IMR-90 (cell line): ENCODE measurements around the gene TMEM35B. TPM values are rescaled to one million over a fixed set of nuclear protein-coding genes. Genes with fewer than 3 reads are reported as not detected.
"Not testable (repeated sequence)": the region's sequence is repeated elsewhere in the genome, so short reads cannot be mapped to it uniquely, and the experiment has no call there.

Experiments
- ATAC-seq: fragments of 200-7000 bp; cut with Tn5 transposase; 2 replicates; pipeline ENCODE4 v1.9.1; 2020; ENCODE audit warnings: low read depth, mild to moderate bottlenecking, moderate library complexity
- BruUV-seq: library from RNA; stranded (reverse); fragments of 400-500 nt; replicated peaks from 2 replicates; lab custom pipeline; 2021; lab: Mats Ljungman, UMichigan
- CTCF ChIA-PET: fragments of 300-600 bp; formaldehyde crosslinking; extraction: SDS; loops from one replicate; lab custom pipeline; 2021; ENCODE audit warnings: antibody characterized with exemption; lab: Yijun Ruan, JAX
- POLR2A ChIA-PET: fragments of 300-600 bp; sonication (Branson Sonifier 250); formaldehyde crosslinking; loops from one replicate; lab custom pipeline; 2022; ENCODE audit warnings: antibody characterized with exemption; ENCODE audit not compliant: unreplicated experiment; lab: Charles Lee
- DNase-seq: peaks from one replicate; pipeline ENCODE4 v3.0.0; 2013
- H2AFZ ChIP-seq: replicated peaks from 2 replicates; pipeline ENCODE3; 2013; ENCODE audit warnings: low read length, mild to moderate bottlenecking; ENCODE audit not compliant: poor library complexity
- H2AK5ac ChIP-seq: 2 replicates; pipeline ENCODE4 v1.6.1; 2013; ENCODE audit warnings: low read depth, low read length, inconsistent platforms
- H2AK9ac ChIP-seq: replicated peaks from 2 replicates; pipeline ENCODE3; 2013; ENCODE audit warnings: mild to moderate bottlenecking, low read depth, low read length, moderate library complexity; ENCODE audit not compliant: poor library complexity
- H2BK120ac ChIP-seq: 2 replicates; pipeline ENCODE4 v1.6.1; 2013; ENCODE audit warnings: low read depth, low read length, inconsistent platforms
- H2BK15ac ChIP-seq: 3 replicates; pipeline ENCODE4 v1.6.1; 2013; ENCODE audit warnings: low read depth, low read length, inconsistent platforms
- H2BK20ac ChIP-seq: 2 replicates; pipeline ENCODE4 v1.6.1; 2013; ENCODE audit warnings: low read depth, mild to moderate bottlenecking, inconsistent platforms, low read length, moderate library complexity
- H2BK5ac ChIP-seq: 2 replicates; pipeline ENCODE4 v1.6.1; 2013; ENCODE audit warnings: mild to moderate bottlenecking, low read depth, low read length, inconsistent platforms; ENCODE audit not compliant: poor library complexity, severe bottlenecking
- H3K14ac ChIP-seq: replicated peaks from 2 replicates; pipeline ENCODE4 v1.6.1; 2013; ENCODE audit warnings: low read depth, low read length, inconsistent platforms
- H3K18ac ChIP-seq: 2 replicates; pipeline ENCODE4 v1.6.1; 2013; ENCODE audit warnings: low read depth, low read length, control low read depth
- H3K23ac ChIP-seq: 2 replicates; pipeline ENCODE4 v1.6.1; 2013; ENCODE audit warnings: low read depth, low read length, inconsistent platforms
- H3K27ac ChIP-seq: 2 replicates; pipeline ENCODE4 v1.5.1; 2013; ENCODE audit warnings: mild to moderate bottlenecking, control low read depth, low read length; ENCODE audit not compliant: insufficient read depth
- H3K27me3 ChIP-seq: 2 replicates; pipeline ENCODE4 v1.6.1; 2013; ENCODE audit warnings: low read length; ENCODE audit not compliant: control insufficient read depth, insufficient read depth
- H3K36me3 ChIP-seq: 2 replicates; pipeline ENCODE4 v1.6.1; 2013; ENCODE audit warnings: low read length, mixed read lengths; ENCODE audit not compliant: control insufficient read depth, insufficient read depth
- H3K4ac ChIP-seq: 2 replicates; pipeline ENCODE4 v1.6.1; 2013; ENCODE audit warnings: low read depth, low read length, inconsistent platforms
- H3K4me1 ChIP-seq: 2 replicates; pipeline ENCODE4 v1.6.1; 2013; ENCODE audit warnings: low read length, mixed read lengths; ENCODE audit not compliant: control insufficient read depth, insufficient read depth
- H3K4me2 ChIP-seq: 2 replicates; pipeline ENCODE4 v1.6.1; 2013; ENCODE audit warnings: low read depth, mild to moderate bottlenecking, control low read depth, low read length, moderate library complexity
- H3K4me3 ChIP-seq: 2 replicates; pipeline ENCODE4 v1.5.1; 2013; ENCODE audit warnings: low read depth, mild to moderate bottlenecking, control low read depth, low read length, moderate library complexity; ENCODE audit not compliant: insufficient read depth
- H3K56ac ChIP-seq: 2 replicates; pipeline ENCODE4 v1.6.1; 2013; ENCODE audit warnings: low read length, inconsistent platforms; ENCODE audit not compliant: insufficient read depth; ENCODE audit errors: extremely low read depth
- H3K79me1 ChIP-seq, 2 experiments: 2 replicates each; pipeline ENCODE4 v1.6.1; 2013; ENCODE audit warnings: low read length in 2 of 2, inconsistent platforms in 1 of 2, low read depth in 1 of 2
- H3K9ac ChIP-seq: 2 replicates; pipeline ENCODE4 v1.6.1; 2013; ENCODE audit warnings: low read depth, low read length, control low read depth
- H3K9me1 ChIP-seq: 2 replicates; pipeline ENCODE4 v1.6.1; 2013; ENCODE audit warnings: low read length, inconsistent platforms; ENCODE audit not compliant: insufficient read depth
- H3K9me3 ChIP-seq: 2 replicates; pipeline ENCODE4 v1.6.1; 2013; ENCODE audit warnings: low read length; ENCODE audit not compliant: control insufficient read depth, insufficient read depth
- H4K20me1 ChIP-seq: 2 replicates; pipeline ENCODE4 v1.6.1; 2013; ENCODE audit warnings: low read length, inconsistent platforms; ENCODE audit not compliant: insufficient read depth
- H4K5ac ChIP-seq: 2 replicates; pipeline ENCODE4 v1.6.1; 2013; ENCODE audit warnings: mild to moderate bottlenecking, low read depth, low read length, control low read depth
- H4K8ac ChIP-seq, 2 experiments: 2 replicates each; pipeline ENCODE4 v1.6.1; 2013; ENCODE audit warnings: low read depth in 2 of 2, low read length in 2 of 2, control low read depth in 1 of 2, inconsistent platforms in 1 of 2
- H4K91ac ChIP-seq: 2 replicates; pipeline ENCODE4 v1.6.1; 2013; ENCODE audit warnings: low read depth, low read length, inconsistent platforms; ENCODE audit not compliant: insufficient read depth
- WGBS, 2 experiments: methylation state at CpG; one replicate each; pipeline versions ENCODE4 v1.1.5 to v1.1.7; 2013; ENCODE audit warnings: missing lambda C conversion rate in 2 of 2; ENCODE audit not compliant: insufficient read length in 1 of 2; ENCODE audit errors: extremely low coverage in 2 of 2; 5-methylcytosine and 5-hydroxymethylcytosine counted together
- dilution Hi-C: fragments of 300-500 bp; cut with HindIII; formaldehyde crosslinking; loops from one replicate; pipeline ENCODE4 v1.14.3; 2018; ENCODE audit warnings: low sequenced_read_pairs; ENCODE audit not compliant: unreplicated experiment
- in situ Hi-C: fragments of 300-500 bp; cut with MboI; formaldehyde crosslinking; loops from 3 replicates; pipeline ENCODE4 v1.14.3; 2019; ENCODE audit warnings: low sequenced_read_pairs, inconsistent platforms, mixed read lengths
- intact Hi-C: fragments of 100-400 bp; cut with micrococcal nuclease; formaldehyde crosslinking; loops from 2 replicates; pipeline ENCODE4 v1.10.0; 2022
- polyA plus RNA-seq, 3 experiments: library from polyadenylated mRNA; depleted of rRNA; stranded (reverse); fragments of >200 nt; gene quantifications; 2 replicates each; pipeline ENCODE4 v1.2.3, GENCODE V29; 2012; ENCODE audit warnings: low replicate concordance in 1 of 3
- total RNA-seq: library from RNA; depleted of rRNA; stranded (reverse); fragments of >200 nt; gene quantifications from 2 replicates; pipeline ENCODE4 v1.2.3, GENCODE V29; 2012

TMEM35B gene
- total and polyA plus RNA-seq, 2 of the 4 experiments (the other 2 are of a cell fraction) = 19.7 to 20.4 TPM

DNA sequence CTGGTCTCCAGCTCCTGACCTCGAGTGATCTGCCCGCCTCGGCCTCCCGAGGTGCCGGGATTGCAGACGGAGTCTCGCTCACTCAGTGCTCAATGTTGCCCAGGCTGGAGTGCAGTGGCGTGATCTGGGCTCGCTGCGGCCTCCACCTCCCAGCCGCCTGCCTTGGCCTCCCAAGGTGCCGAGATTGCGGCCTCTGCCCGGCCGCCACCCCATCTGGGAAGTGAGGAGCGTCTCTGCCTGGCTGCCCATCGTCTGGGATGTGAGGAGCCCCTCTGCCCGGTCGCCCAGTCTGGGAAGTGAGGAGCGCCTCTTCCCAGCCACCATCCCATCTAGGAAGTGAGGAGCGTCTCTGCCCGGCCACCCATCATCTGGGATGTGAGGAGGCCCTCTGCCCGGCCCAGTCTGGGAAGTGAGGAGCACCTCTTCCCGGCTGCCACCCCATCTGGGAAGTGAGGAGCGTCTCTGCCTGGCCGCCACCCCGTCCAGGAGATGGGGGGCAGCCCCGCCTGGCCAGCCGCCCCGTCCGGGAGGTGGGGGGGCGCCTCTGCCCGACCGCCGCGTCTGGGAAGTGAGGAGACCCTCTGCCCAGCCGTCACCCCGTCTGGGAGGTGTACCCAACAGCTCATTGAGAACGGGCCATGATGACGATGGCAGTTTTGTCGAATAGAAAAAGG lies 37.4 kb downstream of the TMEM35B start:
- POLR2A ChIA-PET, H2BK120ac ChIP-seq: not testable (repeated sequence)
- WGBS, 2 experiments = no CpG with 5 or more reads among the region's 41 CpGs

More for the DNA sequence above, 37.4 kb downstream of the TMEM35B start:
- H3K23ac ChIP-seq, H3K4me3 ChIP-seq, H4K20me1 ChIP-seq, H3K9me1 ChIP-seq, CTCF ChIA-PET, DNase-seq, H4K8ac ChIP-seq, H2BK20ac ChIP-seq, H3K14ac ChIP-seq, H4K5ac ChIP-seq, BruUV-seq, intact Hi-C loops, H3K9me3 ChIP-seq, in situ Hi-C loops, H3K27ac ChIP-seq, H3K79me1 ChIP-seq, H2BK15ac ChIP-seq, H3K27me3 ChIP-seq, H3K4ac ChIP-seq, H4K91ac ChIP-seq, H3K56ac ChIP-seq, H2AFZ ChIP-seq, H2BK5ac ChIP-seq, H3K9ac ChIP-seq, H3K18ac ChIP-seq, dilution Hi-C loops, H3K4me2 ChIP-seq, ATAC-seq, H2AK5ac ChIP-seq, H2AK9ac ChIP-seq, H3K4me1 ChIP-seq, H3K36me3 ChIP-seq: not testable (repeated sequence)
